SK-N-SH treated with all-trans-retinoic acid at 6 μM for 48 hours (cell line): ENCODE data around the gene NGFR.

ENCODE experiments used
- ATAC-seq: fragments of 200-7000 bp; cut with Tn5 transposase; 3 replicates; pipeline ENCODE4 v1.9.1; 2020; ENCODE audit warnings: mild to moderate bottlenecking, moderate library complexity
- ARNTL ChIP-seq: fragments of 450-650 bp; formaldehyde crosslinking; IDR thresholded peaks from 2 replicates; pipeline ENCODE4 v1.5.0; 2020; ENCODE audit warnings: low read depth, mild to moderate bottlenecking, moderate library complexity, borderline replicate concordance
- BACH2 ChIP-seq: fragments of 250-450 bp; sonication (Bioruptor Pico); IDR thresholded peaks from 2 replicates; pipeline ENCODE4 v1.9.0; 2021; ENCODE audit warnings: mild to moderate bottlenecking, borderline replicate concordance
- ESRRG ChIP-seq: fragments of 250-450 bp; sonication (Bioruptor Pico); IDR thresholded peaks from 2 replicates; pipeline ENCODE4 v1.6.1; 2021; ENCODE audit warnings: mild to moderate bottlenecking
- GLIS3 ChIP-seq: fragments of 250-450 bp; sonication (Bioruptor Pico); IDR thresholded peaks from 2 replicates; pipeline ENCODE4 v1.5.0; 2020; ENCODE audit warnings: mild to moderate bottlenecking, moderate library complexity
- ISL1 ChIP-seq: fragments of 250-450 bp; sonication (Bioruptor Pico); IDR thresholded peaks from 2 replicates; pipeline ENCODE4 v2.1.2; 2022; ENCODE audit warnings: mild to moderate bottlenecking, moderate library complexity
- PPARA ChIP-seq: fragments of 250-450 bp; sonication (Bioruptor Pico); IDR thresholded peaks from 2 replicates; pipeline ENCODE4 v1.5.0; 2020; ENCODE audit warnings: mild to moderate bottlenecking, borderline replicate concordance
- RARB ChIP-seq: fragments of 250-450 bp; sonication (Bioruptor Pico); IDR thresholded peaks from 2 replicates; pipeline ENCODE4 v1.8.0; 2021; ENCODE audit warnings: mild to moderate bottlenecking, moderate library complexity
- SNAI2 ChIP-seq: fragments of 250-450 bp; sonication (Bioruptor Pico); IDR thresholded peaks from 2 replicates; pipeline ENCODE4 v1.5.0; 2020; ENCODE audit warnings: mild to moderate bottlenecking, moderate library complexity
- ZC3H10 ChIP-seq: fragments of 250-450 bp; sonication (Bioruptor Pico); IDR thresholded peaks from 2 replicates; pipeline ENCODE4 v1.5.1; 2021; ENCODE audit warnings: mild to moderate bottlenecking, moderate library complexity
- ZFP3 ChIP-seq: fragments of 250-450 bp; sonication (Bioruptor Pico); IDR thresholded peaks from 2 replicates; pipeline ENCODE4 v1.5.0; 2020; ENCODE audit warnings: mild to moderate bottlenecking, moderate library complexity
- ZFP30 ChIP-seq: fragments of 450-650 bp; formaldehyde crosslinking; IDR thresholded peaks from 2 replicates; pipeline ENCODE4 v1.5.0; 2022; ENCODE audit warnings: mild to moderate bottlenecking, moderate library complexity
- ZNF565 ChIP-seq: fragments of 450-650 bp; formaldehyde crosslinking; conservative IDR thresholded peaks from 2 replicates; pipeline ENCODE4 v1.5.0; 2020; ENCODE audit warnings: low read depth, mild to moderate bottlenecking, moderate library complexity
- ZNF70 ChIP-seq: fragments of 450-650 bp; formaldehyde crosslinking; IDR thresholded peaks from 2 replicates; pipeline ENCODE4 v1.5.0; 2020; ENCODE audit warnings: mild to moderate bottlenecking, moderate library complexity
- ZNF8 ChIP-seq: fragments of 450-650 bp; formaldehyde crosslinking; IDR thresholded peaks from 2 replicates; pipeline ENCODE4 v1.5.0; 2020; ENCODE audit warnings: mild to moderate bottlenecking, moderate library complexity
- TF ChIP-seq, protein P1 (sequence below): fragments of 250-450 bp; sonication (Bioruptor Pico); IDR thresholded peaks from 2 replicates; pipeline ENCODE4 v1.5.1; 2020; ENCODE audit warnings: low read depth, mild to moderate bottlenecking, moderate library complexity
- TF ChIP-seq, protein P2 (sequence below): fragments of 250-450 bp; sonication (Bioruptor Pico); IDR thresholded peaks from 2 replicates; pipeline ENCODE4 v1.8.0; 2020; ENCODE audit warnings: mild to moderate bottlenecking, moderate library complexity, borderline replicate concordance
- TF ChIP-seq, protein P3 (sequence below): fragments of 250-450 bp; sonication (Bioruptor Pico); IDR thresholded peaks from 2 replicates; pipeline ENCODE4 v1.8.0; 2021; ENCODE audit warnings: low read depth, mild to moderate bottlenecking, moderate library complexity, borderline replicate concordance
- TF ChIP-seq, protein P4 (sequence below): fragments of 250-450 bp; sonication (Bioruptor Pico); IDR thresholded peaks from 2 replicates; pipeline ENCODE4 v1.5.1; 2021; ENCODE audit warnings: mild to moderate bottlenecking, moderate library complexity
- TF ChIP-seq, protein P5 (sequence below): fragments of 250-450 bp; sonication (Bioruptor Pico); IDR thresholded peaks from 2 replicates; pipeline ENCODE4 v1.5.0; 2020; ENCODE audit warnings: mild to moderate bottlenecking, moderate library complexity

The NGFR gene

DNA sequence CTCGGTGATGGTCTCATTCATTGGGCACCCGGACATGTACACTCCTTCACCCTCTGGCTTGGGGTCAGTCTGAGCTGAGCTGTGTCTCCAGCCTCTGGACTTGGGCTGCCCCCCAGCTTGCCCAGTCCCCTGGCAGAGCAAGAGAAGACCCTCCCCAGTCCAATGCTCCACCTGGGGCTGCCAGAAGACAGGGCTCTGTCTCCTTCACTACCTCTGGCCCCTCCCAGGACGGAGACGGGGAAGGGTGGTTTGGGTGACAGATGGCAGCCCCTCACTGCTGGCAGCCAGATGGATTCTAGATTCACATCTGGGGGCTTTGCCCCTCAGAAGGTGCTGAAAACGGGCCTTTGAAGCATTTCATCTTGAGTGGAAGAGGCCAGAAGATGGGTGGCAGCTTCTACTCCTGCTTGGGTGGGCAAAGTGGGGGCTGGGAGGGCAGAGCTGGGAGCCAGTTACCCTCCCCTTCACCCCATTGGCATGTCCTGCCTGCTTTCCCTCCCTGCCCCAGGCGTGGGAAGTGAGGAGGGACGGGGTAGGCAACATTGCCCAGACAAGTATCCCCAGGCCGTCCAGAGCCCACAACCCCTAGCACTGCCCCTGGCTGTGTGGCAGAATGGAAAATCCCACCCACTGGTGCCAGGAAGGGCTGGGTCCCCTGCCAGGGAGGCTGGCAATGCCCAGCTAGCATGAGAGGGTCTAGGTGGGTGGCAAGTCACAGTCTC is 13.9 kb downstream of the NGFR start:
- no peak for ATAC-seq
- TF ChIP-seq ZFP30 (CRISPR knock-in tag) (no peak), BACH2 (CRISPR knock-in tag) (no peak), ZFP3 (no peak), ZC3H10 (CRISPR knock-in tag) (no peak), ZNF70 (CRISPR knock-in tag) (no peak), ESRRG (CRISPR knock-in tag) (no peak), ZNF8 (no peak), ZNF565 (CRISPR knock-in tag) (no peak), ARNTL (CRISPR knock-in tag) (no peak), RARB (no peak), SNAI2 (CRISPR knock-in tag) (no peak)
- TF ChIP-seq, protein P1, sequence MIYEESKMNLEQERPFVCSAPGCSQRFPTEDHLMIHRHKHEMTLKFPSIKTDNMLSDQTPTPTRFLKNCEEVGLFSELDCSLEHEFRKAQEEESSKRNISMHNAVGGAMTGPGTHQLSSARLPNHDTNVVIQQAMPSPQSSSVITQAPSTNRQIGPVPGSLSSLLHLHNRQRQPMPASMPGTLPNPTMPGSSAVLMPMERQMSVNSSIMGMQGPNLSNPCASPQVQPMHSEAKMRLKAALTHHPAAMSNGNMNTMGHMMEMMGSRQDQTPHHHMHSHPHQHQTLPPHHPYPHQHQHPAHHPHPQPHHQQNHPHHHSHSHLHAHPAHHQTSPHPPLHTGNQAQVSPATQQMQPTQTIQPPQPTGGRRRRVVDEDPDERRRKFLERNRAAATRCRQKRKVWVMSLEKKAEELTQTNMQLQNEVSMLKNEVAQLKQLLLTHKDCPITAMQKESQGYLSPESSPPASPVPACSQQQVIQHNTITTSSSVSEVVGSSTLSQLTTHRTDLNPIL (CRISPR knock-in tag): no peak
- TF ChIP-seq, protein P2, sequence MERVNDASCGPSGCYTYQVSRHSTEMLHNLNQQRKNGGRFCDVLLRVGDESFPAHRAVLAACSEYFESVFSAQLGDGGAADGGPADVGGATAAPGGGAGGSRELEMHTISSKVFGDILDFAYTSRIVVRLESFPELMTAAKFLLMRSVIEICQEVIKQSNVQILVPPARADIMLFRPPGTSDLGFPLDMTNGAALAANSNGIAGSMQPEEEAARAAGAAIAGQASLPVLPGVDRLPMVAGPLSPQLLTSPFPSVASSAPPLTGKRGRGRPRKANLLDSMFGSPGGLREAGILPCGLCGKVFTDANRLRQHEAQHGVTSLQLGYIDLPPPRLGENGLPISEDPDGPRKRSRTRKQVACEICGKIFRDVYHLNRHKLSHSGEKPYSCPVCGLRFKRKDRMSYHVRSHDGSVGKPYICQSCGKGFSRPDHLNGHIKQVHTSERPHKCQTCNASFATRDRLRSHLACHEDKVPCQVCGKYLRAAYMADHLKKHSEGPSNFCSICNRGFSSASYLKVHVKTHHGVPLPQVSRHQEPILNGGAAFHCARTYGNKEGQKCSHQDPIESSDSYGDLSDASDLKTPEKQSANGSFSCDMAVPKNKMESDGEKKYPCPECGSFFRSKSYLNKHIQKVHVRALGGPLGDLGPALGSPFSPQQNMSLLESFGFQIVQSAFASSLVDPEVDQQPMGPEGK (CRISPR knock-in tag): no peak
- TF ChIP-seq, protein P3, sequence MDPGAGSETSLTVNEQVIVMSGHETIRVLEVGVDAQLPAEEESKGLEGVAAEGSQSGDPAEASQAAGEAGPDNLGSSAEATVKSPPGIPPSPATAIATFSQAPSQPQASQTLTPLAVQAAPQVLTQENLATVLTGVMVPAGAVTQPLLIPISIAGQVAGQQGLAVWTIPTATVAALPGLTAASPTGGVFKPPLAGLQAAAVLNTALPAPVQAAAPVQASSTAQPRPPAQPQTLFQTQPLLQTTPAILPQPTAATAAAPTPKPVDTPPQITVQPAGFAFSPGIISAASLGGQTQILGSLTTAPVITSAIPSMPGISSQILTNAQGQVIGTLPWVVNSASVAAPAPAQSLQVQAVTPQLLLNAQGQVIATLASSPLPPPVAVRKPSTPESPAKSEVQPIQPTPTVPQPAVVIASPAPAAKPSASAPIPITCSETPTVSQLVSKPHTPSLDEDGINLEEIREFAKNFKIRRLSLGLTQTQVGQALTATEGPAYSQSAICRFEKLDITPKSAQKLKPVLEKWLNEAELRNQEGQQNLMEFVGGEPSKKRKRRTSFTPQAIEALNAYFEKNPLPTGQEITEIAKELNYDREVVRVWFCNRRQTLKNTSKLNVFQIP (CRISPR knock-in tag): no peak
- TF ChIP-seq, protein P4, sequence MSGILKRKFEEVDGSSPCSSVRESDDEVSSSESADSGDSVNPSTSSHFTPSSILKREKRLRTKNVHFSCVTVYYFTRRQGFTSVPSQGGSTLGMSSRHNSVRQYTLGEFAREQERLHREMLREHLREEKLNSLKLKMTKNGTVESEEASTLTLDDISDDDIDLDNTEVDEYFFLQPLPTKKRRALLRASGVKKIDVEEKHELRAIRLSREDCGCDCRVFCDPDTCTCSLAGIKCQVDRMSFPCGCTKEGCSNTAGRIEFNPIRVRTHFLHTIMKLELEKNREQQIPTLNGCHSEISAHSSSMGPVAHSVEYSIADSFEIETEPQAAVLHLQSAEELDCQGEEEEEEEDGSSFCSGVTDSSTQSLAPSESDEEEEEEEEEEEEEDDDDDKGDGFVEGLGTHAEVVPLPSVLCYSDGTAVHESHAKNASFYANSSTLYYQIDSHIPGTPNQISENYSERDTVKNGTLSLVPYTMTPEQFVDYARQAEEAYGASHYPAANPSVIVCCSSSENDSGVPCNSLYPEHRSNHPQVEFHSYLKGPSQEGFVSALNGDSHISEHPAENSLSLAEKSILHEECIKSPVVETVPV (CRISPR knock-in tag): no peak
- TF ChIP-seq, protein P5, sequence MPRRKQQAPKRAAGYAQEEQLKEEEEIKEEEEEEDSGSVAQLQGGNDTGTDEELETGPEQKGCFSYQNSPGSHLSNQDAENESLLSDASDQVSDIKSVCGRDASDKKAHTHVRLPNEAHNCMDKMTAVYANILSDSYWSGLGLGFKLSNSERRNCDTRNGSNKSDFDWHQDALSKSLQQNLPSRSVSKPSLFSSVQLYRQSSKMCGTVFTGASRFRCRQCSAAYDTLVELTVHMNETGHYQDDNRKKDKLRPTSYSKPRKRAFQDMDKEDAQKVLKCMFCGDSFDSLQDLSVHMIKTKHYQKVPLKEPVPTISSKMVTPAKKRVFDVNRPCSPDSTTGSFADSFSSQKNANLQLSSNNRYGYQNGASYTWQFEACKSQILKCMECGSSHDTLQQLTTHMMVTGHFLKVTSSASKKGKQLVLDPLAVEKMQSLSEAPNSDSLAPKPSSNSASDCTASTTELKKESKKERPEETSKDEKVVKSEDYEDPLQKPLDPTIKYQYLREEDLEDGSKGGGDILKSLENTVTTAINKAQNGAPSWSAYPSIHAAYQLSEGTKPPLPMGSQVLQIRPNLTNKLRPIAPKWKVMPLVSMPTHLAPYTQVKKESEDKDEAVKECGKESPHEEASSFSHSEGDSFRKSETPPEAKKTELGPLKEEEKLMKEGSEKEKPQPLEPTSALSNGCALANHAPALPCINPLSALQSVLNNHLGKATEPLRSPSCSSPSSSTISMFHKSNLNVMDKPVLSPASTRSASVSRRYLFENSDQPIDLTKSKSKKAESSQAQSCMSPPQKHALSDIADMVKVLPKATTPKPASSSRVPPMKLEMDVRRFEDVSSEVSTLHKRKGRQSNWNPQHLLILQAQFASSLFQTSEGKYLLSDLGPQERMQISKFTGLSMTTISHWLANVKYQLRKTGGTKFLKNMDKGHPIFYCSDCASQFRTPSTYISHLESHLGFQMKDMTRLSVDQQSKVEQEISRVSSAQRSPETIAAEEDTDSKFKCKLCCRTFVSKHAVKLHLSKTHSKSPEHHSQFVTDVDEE (CRISPR knock-in tag): no peak
- TF ChIP-seq, all 23 proteins: peak for 0

DNA sequence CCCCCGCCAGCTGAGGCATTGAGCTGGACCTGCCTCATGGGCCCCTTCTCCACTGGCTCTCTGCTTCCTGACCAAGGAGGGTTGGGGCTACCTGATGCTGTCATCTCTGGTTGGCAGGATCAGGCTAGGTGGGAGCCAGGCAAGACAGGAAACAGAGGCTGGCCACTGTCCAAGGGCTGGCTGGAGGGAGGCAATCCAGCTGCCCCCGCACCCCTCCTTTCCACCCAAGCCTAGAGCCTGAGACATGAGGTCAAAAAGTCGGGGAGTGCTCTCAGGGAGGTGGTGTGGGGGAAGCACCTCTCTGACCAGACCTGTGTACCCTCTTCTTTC is 14.5 kb downstream of the NGFR start:
- TF ChIP-seq, protein P2 (CRISPR knock-in tag): no peak
- TF ChIP-seq ZFP3 (no peak), PPARA (CRISPR knock-in tag) (no peak), ISL1 (CRISPR knock-in tag) (no peak), RARB (no peak), ESRRG (CRISPR knock-in tag) (no peak), GLIS3 (CRISPR knock-in tag) (no peak), SNAI2 (CRISPR knock-in tag) (no peak), ZNF8 (no peak)
- TF ChIP-seq, protein P1 (CRISPR knock-in tag): no peak

More for the DNA sequence above, 14.5 kb downstream of the NGFR start:
- ATAC-seq: no peak
